HG03139 (cell line): ENCODE data around the gene IFT52.
"Not testable (repeated sequence)": the region's sequence is repeated elsewhere in the genome, so short reads cannot be mapped to it uniquely, and the experiment has no call there.

Experiments
- ATAC-seq: cut with Tn5 transposase; IDR thresholded peaks from one replicate; pipeline ENCODE4 v1.9.1; 2021; ENCODE audit not compliant: unreplicated experiment

The IFT52 gene

GRCh38 chr20:43650997-43651525 lies 60.3 kb downstream of the IFT52 start:
- no peak for ATAC-seq

GRCh38 chr20:43651650-43652184 lies 61.0 kb downstream of the IFT52 start:
- ATAC-seq = not testable (repeated sequence)

- ATAC-seq = no peak
Measured at GRCh38 chr20:43653966-43654365, 63.2 kb downstream of the IFT52 start.

GRCh38 chr20:43655176-43655575 lies 64.4 kb downstream of the IFT52 start:
- not testable (repeated sequence) for ATAC-seq

GRCh38 chr20:43655937-43656336 lies 65.2 kb downstream of the IFT52 start:
- ATAC-seq = no peak

- ATAC-seq = no peak
Measured at GRCh38 chr20:43658069-43658722, 67.5 kb downstream of the IFT52 start.

- ATAC-seq = no peak
Measured at GRCh38 chr20:43658723-43659419, 68.1 kb downstream of the IFT52 start.

GRCh38 chr20:43662943-43663655 lies 72.4 kb downstream of the IFT52 start:
- no peak for ATAC-seq

GRCh38 chr20:43665466-43666176 lies 74.9 kb downstream of the IFT52 start:
- no peak for ATAC-seq

- ATAC-seq = peak; percentile 74
Measured at GRCh38 chr20:43666376-43667328, 75.9 kb downstream of the IFT52 start, which contains the start of gene MYBL2. MYBL2 (plus strand) TSS chr20:43667114; CDS start chr20:43667284, 170 bp downstream.

- ATAC-seq = peak; percentile 19
Measured at GRCh38 chr20:43667341-43668132, 76.8 kb downstream of the IFT52 start.

GRCh38 chr20:43669332-43669731 lies 78.6 kb downstream of the IFT52 start:
- no peak for ATAC-seq

GRCh38 chr20:43670423-43670822 lies 79.7 kb downstream of the IFT52 start:
- ATAC-seq = no peak

GRCh38 chr20:43676368-43676767 lies 85.6 kb downstream of the IFT52 start:
- ATAC-seq = no peak

GRCh38 chr20:43680981-43681380 lies 90.2 kb downstream of the IFT52 start:
- no peak for ATAC-seq

- peak; percentile 17 for ATAC-seq
Measured at GRCh38 chr20:43681468-43681942, 90.8 kb downstream of the IFT52 start.

- ATAC-seq = peak; percentile 92
Measured at GRCh38 chr20:43681991-43682410, 91.3 kb downstream of the IFT52 start.

GRCh38 chr20:43682446-43682845 lies 91.7 kb downstream of the IFT52 start:
- ATAC-seq = peak; percentile 29

- no peak for ATAC-seq
Measured at GRCh38 chr20:43686820-43687219, 96.1 kb downstream of the IFT52 start.
